SK-N-SH (cell line): ENCODE measurements around the gene LRRC10B. TPM values are rescaled to one million over a fixed set of nuclear protein-coding genes. Genes with fewer than 3 reads are reported as not detected.

Experiments
- CTCF ChIA-PET: fragments of 300-600, 350-600 bp; formaldehyde crosslinking; extraction: SDS; loops from one replicate; lab custom pipeline; 2021; lab: Yijun Ruan, JAX
- POLR2A ChIA-PET: fragments of 350-600 bp; sonication (Branson Sonifier 250); formaldehyde crosslinking; extraction: SDS; loops from one replicate; lab custom pipeline; 2020; ENCODE audit warnings: antibody characterized with exemption, inconsistent platforms; lab: Yijun Ruan, JAX
- DNase-seq: peaks from one replicate; pipeline ENCODE4 v3.0.0; 2012
- H2AFZ ChIP-seq: fragments of 200-600 bp; sonication (generic); 2 replicates; pipeline ENCODE4 v1.8.1; 2016; ENCODE audit warnings: antibody characterized with exemption, mild to moderate bottlenecking, low read depth
- H3F3A ChIP-seq: fragments of 200-600 bp; sonication (generic); replicated peaks from 2 replicates; pipeline ENCODE3; 2016; ENCODE audit warnings: antibody characterized with exemption, mild to moderate bottlenecking; ENCODE audit not compliant: insufficient read depth
- H3K27ac ChIP-seq, 2 experiments: fragments of 200-500 bp in 1 of 2; fragments of 200-600 bp in 1 of 2; sonication (Bioruptor generic) in 1 of 2; sonication (generic), shearing (Covaris generic) in 1 of 2; 2 replicates each; pipeline versions ENCODE4 v1.5.1 to v1.6.1; 2014 to 2016; ENCODE audit warnings: low read depth in 2 of 2, inconsistent platforms in 1 of 2, low read length in 1 of 2, mild to moderate bottlenecking in 1 of 2, mixed read lengths in 1 of 2
- H3K27me3 ChIP-seq: fragments of 200-600 bp; sonication (generic), shearing (Covaris generic); 2 replicates; pipeline ENCODE4 v1.6.1; 2016; ENCODE audit warnings: mixed run types; ENCODE audit not compliant: insufficient read depth
- H3K36me3 ChIP-seq, 2 experiments: fragments of 200-500 bp in 1 of 2; fragments of 200-600 bp in 1 of 2; sonication (Bioruptor generic) in 1 of 2; sonication (generic) in 1 of 2; replicated peaks in 1 of 2; 2 replicates each; pipeline versions ENCODE3 to v1.5.1; 2014 to 2016; ENCODE audit warnings: low read length in 1 of 2, mild to moderate bottlenecking in 1 of 2; ENCODE audit not compliant: insufficient read depth in 2 of 2, control insufficient read depth in 1 of 2
- H3K4me1 ChIP-seq, 2 experiments: fragments of 200-500 bp in 1 of 2; fragments of 200-600 bp in 1 of 2; sonication (Bioruptor generic) in 1 of 2; sonication (generic), shearing (Covaris generic) in 1 of 2; 2 replicates each; pipeline versions ENCODE4 v1.5.1 to v1.6.1; 2014 to 2016; ENCODE audit warnings: low read depth in 1 of 2, low read length in 1 of 2, mixed run types in 1 of 2; ENCODE audit not compliant: insufficient read depth in 2 of 2, control insufficient read depth in 1 of 2
- H3K4me2 ChIP-seq: fragments of 200-600 bp; sonication (generic), shearing (Covaris generic); 2 replicates; pipeline ENCODE4 v1.6.1; 2017; ENCODE audit warnings: mixed run types
- H3K4me3 ChIP-seq, 2 experiments: fragments of 200-500 bp in 1 of 2; fragments of 200-600 bp in 1 of 2; sonication (Bioruptor generic) in 1 of 2; sonication (generic), shearing (Covaris generic) in 1 of 2; 2 replicates each; pipeline versions ENCODE4 v1.5.1 to v1.8.1; 2014 to 2016; ENCODE audit warnings: low read depth in 2 of 2, inconsistent platforms in 1 of 2, low read length in 1 of 2, mild to moderate bottlenecking in 1 of 2, mixed read lengths in 1 of 2, moderate library complexity in 1 of 2
- H3K79me2 ChIP-seq: fragments of 200-600 bp; sonication (generic); 2 replicates; pipeline ENCODE4 v1.8.1; 2017; ENCODE audit warnings: mild to moderate bottlenecking; ENCODE audit not compliant: insufficient read depth
- H3K9ac ChIP-seq: fragments of 200-600 bp; sonication (generic); 2 replicates; pipeline ENCODE4 v1.6.1; 2017; ENCODE audit warnings: mixed run types
- H3K9me2 ChIP-seq: fragments of 200-600 bp; sonication (generic); 2 replicates; pipeline ENCODE4 v1.6.1; 2017; ENCODE audit warnings: mixed run types
- H3K9me3 ChIP-seq: fragments of 200-600 bp; sonication (generic); 2 replicates; pipeline ENCODE4 v1.6.1; 2017; ENCODE audit warnings: mixed run types, mild to moderate bottlenecking, moderate library complexity
- H4K20me1 ChIP-seq: fragments of 200-600 bp; sonication (generic); 2 replicates; pipeline ENCODE4 v1.6.1; 2017; ENCODE audit warnings: mild to moderate bottlenecking, mixed run types; ENCODE audit not compliant: insufficient read depth
- CTCF ChIP-seq: fragments of 200-600 bp; sonication (generic); IDR thresholded peaks from 2 replicates; pipeline ENCODE4 v1.6.1; 2017; ENCODE audit warnings: antibody characterized with exemption, mild to moderate bottlenecking, moderate library complexity
- EP300 ChIP-seq, 2 experiments: IDR thresholded peaks; 2 replicates each; pipeline versions ENCODE4 v1.4.0 to v1.6.1; 2012; ENCODE audit warnings: borderline replicate concordance in 1 of 2, low read depth in 1 of 2, low read length in 1 of 2
- EZH2phosphoT487 ChIP-seq: fragments of 200-600 bp; sonication (generic); IDR thresholded peaks from 2 replicates; pipeline ENCODE4 v1.6.1; 2017; ENCODE audit warnings: low read depth, mixed run types, mild to moderate bottlenecking, antibody characterized with exemption, moderate library complexity, borderline replicate concordance
- FOSL2 ChIP-seq: IDR thresholded peaks from 2 replicates; pipeline ENCODE4 v1.4.0; 2012; ENCODE audit warnings: low read depth, mild to moderate bottlenecking, moderate library complexity, borderline replicate concordance
- FOXM1 ChIP-seq: IDR thresholded peaks from 2 replicates; pipeline ENCODE4 v1.4.0; 2012; ENCODE audit warnings: low read depth, mild to moderate bottlenecking
- MAX ChIP-seq: IDR thresholded peaks from 2 replicates; pipeline ENCODE4 v1.4.0; 2012; ENCODE audit warnings: low read depth
- NFIC ChIP-seq: IDR thresholded peaks from 2 replicates; pipeline ENCODE4 v1.4.0; 2012; ENCODE audit warnings: borderline replicate concordance
- RAD21 ChIP-seq: IDR thresholded peaks from 2 replicates; pipeline ENCODE4 v1.6.1; 2012; ENCODE audit warnings: mild to moderate bottlenecking, low read length
- RCOR1 ChIP-seq: fragments of 150-350 bp; IDR thresholded peaks from 2 replicates; pipeline ENCODE4 v1.6.1; 2017; ENCODE audit warnings: antibody characterized with exemption, low read length
- RFX5 ChIP-seq: IDR thresholded peaks from 2 replicates; pipeline ENCODE4 v1.6.1; 2012; ENCODE audit warnings: mild to moderate bottlenecking, improper control_type of control experiment, low read length
- RXRA ChIP-seq: IDR thresholded peaks from 2 replicates; pipeline ENCODE4 v1.4.0; 2012; ENCODE audit warnings: low read depth, mild to moderate bottlenecking, borderline replicate concordance
- TCF12 ChIP-seq: IDR thresholded peaks from 2 replicates; pipeline ENCODE4 v1.4.0; 2012
- WGBS: methylation state at CpG from one replicate; pipeline ENCODE4 v1.1.6; 2017; ENCODE audit warnings: low lambda C conversion rate; 5-methylcytosine and 5-hydroxymethylcytosine counted together
- polyA plus RNA-seq, 3 experiments: library from polyadenylated mRNA; depleted of rRNA; stranded (reverse); fragments of >200 nt; gene quantifications; 2 replicates each; pipeline ENCODE4 v1.2.3, GENCODE V29; 2012
- TF ChIP-seq, protein P1 (sequence below): fragments of 150-350 bp; IDR thresholded peaks from 2 replicates; pipeline ENCODE4 v1.6.1; 2017; ENCODE audit warnings: antibody characterized with exemption, low read length, low read depth, borderline replicate concordance
- TF ChIP-seq, protein P2 (sequence below): IDR thresholded peaks from 2 replicates; pipeline ENCODE4 v1.4.0; 2012; ENCODE audit warnings: low read depth, borderline replicate concordance

Gene LRRC10B
- polyA plus RNA-seq, 1 of the 3 experiments (the other 2 are of a cell fraction) = not detected

DNA sequence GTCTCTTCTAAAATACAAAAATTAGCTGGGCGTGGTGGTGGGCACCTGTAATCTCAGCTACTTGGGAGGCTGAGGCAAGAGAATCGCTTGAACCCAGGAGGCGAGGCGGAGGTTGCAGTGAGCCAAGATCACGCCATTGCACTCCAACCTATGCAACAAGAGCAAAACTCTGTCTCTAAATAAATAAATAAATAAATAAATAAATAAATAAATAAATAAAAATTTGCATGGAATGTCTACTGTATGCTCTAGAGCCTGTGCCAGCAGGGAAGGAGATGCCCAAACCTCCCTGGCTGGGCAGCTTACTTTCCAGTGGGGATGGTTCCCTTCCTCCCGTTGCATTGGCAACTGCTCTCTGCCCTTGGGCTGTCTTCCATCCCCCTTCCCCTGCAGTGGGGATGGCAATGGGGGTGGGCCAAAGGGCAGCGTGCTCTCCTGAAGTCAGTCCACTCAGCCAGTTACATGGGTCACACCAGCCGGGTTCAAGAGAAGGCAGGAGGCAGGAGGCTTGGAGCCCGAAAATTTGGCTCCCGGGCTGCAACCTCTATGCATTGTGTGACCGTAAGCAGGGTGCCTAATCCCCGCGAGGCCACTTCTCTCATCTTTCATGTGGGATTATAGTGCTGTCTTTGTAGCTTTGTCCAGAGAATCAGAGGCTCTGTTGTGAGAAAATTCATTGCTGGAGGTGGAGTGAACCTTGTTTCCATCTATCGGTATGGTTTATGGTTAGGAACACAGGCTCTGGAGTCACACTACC lies 1.4 kb upstream of the LRRC10B start:
- Histone ChIP-seq H2AFZ (no peak overlapping the region), H3K9ac (no peak overlapping the region), H4K20me1 (no peaks in the 10 kb centered on the region), H3F3A (no peaks in the 10 kb centered on the region), H3K79me2 (no peaks in the 10 kb centered on the region), H3K4me3 (no peak overlapping the region), H3K9me3 (no peaks in the 10 kb centered on the region), H3K4me1 (peaks cover 0 to 28% of the 10 kb centered on the region in 2 experiments; a peak in 3 of 4 replicates), H3K9me2 (no peaks in the 10 kb centered on the region), H3K27me3 (peaks cover 32% of the 10 kb centered on the region), H3K36me3 (no peaks in the 10 kb centered on the region), H3K4me2 (no peak overlapping the region), H3K27ac (no peak overlapping the region)
- TF ChIP-seq, protein P1, sequence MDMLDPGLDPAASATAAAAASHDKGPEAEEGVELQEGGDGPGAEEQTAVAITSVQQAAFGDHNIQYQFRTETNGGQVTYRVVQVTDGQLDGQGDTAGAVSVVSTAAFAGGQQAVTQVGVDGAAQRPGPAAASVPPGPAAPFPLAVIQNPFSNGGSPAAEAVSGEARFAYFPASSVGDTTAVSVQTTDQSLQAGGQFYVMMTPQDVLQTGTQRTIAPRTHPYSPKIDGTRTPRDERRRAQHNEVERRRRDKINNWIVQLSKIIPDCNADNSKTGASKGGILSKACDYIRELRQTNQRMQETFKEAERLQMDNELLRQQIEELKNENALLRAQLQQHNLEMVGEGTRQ = no peak
- no peak for TF ChIP-seq NFIC
- no peak for TF ChIP-seq FOSL2
- TF ChIP-seq RCOR1 = no peak
- no peak for TF ChIP-seq EP300 (IDR thresholded peaks at IDR 0.05; ENCODE audit: borderline replicate concordance in 1 of 2, low read depth in 1 of 2, low read length in 1 of 2)
- TF ChIP-seq FOXM1 = no peak
- TF ChIP-seq, protein P2, sequence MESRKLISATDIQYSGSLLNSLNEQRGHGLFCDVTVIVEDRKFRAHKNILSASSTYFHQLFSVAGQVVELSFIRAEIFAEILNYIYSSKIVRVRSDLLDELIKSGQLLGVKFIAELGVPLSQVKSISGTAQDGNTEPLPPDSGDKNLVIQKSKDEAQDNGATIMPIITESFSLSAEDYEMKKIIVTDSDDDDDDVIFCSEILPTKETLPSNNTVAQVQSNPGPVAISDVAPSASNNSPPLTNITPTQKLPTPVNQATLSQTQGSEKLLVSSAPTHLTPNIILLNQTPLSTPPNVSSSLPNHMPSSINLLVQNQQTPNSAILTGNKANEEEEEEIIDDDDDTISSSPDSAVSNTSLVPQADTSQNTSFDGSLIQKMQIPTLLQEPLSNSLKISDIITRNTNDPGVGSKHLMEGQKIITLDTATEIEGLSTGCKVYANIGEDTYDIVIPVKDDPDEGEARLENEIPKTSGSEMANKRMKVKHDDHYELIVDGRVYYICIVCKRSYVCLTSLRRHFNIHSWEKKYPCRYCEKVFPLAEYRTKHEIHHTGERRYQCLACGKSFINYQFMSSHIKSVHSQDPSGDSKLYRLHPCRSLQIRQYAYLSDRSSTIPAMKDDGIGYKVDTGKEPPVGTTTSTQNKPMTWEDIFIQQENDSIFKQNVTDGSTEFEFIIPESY = no peak
- TF ChIP-seq TCF12 = no peak
- no peak for TF ChIP-seq RXRA
- TF ChIP-seq CTCF = no peak
- TF ChIP-seq RAD21 = no peak
- no peak for TF ChIP-seq MAX
- TF ChIP-seq EZH2phosphoT487 = no peak
- no peak for TF ChIP-seq RFX5
- ChIA-PET CTCF (interaction anchor here (0.8 to 33.4 kb wide), 9 partner anchors 8 to 68 kb away, joined by 3 to 670 read pairs (median 19); partner anchors contain the start of gene SYT7), POLR2A (no interaction called here)
- DNase-seq = no peak
- WGBS = 80% methylated on average over 13 of the region's 14 CpGs
